PC-9 (cell line): Measurements from ENCODE around the gene GCK. TPM values are rescaled to one million over a fixed set of nuclear protein-coding genes. Genes with fewer than 3 reads are reported as not detected.
A peak's percentile ranks its signal among the peaks of the same experiment; 100 is the strongest.

ENCODE experiments used
- BruUV-seq: library from RNA; stranded (reverse); fragments of 400-500 nt; replicated peaks from 2 replicates; lab custom pipeline; 2021; lab: Mats Ljungman, UMichigan
- CTCF ChIA-PET: fragments of 300-600 bp; sonication (Branson Sonifier 250); formaldehyde crosslinking; loops from one replicate; lab custom pipeline; 2022; ENCODE audit warnings: antibody characterized with exemption; lab: Charles Lee
- POLR2A ChIA-PET: fragments of 300-600 bp; sonication (Branson Sonifier 250); formaldehyde crosslinking; loops from one replicate; lab custom pipeline; 2022; ENCODE audit warnings: antibody characterized with exemption; ENCODE audit not compliant: unreplicated experiment; lab: Charles Lee
- DNase-seq, 2 experiments: peaks; one replicate each; pipeline versions ENCODE4 v3.0.0 to v3.0.0-alpha.2; 2015 to 2022; ENCODE audit warnings: mixed read lengths in 1 of 2
- H2AFZ ChIP-seq: fragments of 200-600 bp; sonication (generic); 2 replicates; pipeline ENCODE4 v1.8.1; 2017; ENCODE audit warnings: antibody characterized with exemption
- H3F3A ChIP-seq: fragments of 200-600 bp; sonication (generic); 2 replicates; pipeline ENCODE4 v1.8.1; 2017; ENCODE audit warnings: antibody characterized with exemption, mild to moderate bottlenecking, low read depth; ENCODE audit not compliant: insufficient read depth
- H3K27ac ChIP-seq: fragments of 200-600 bp; sonication (generic); 2 replicates; pipeline ENCODE4 v1.6.1; 2016; ENCODE audit warnings: mixed run types
- H3K27me3 ChIP-seq: fragments of 200-600 bp; sonication (generic); 2 replicates; pipeline ENCODE4 v1.6.1; 2016; ENCODE audit warnings: low read depth, mixed run types; ENCODE audit not compliant: insufficient read depth
- H3K36me3 ChIP-seq: fragments of 200-600 bp; sonication (generic); 2 replicates; pipeline ENCODE4 v1.6.1; 2016; ENCODE audit warnings: low read depth, mixed run types
- H3K4me1 ChIP-seq: fragments of 200-600 bp; sonication (generic); replicated peaks from 2 replicates; pipeline ENCODE4 v1.6.1; 2016; ENCODE audit warnings: mixed run types; ENCODE audit not compliant: insufficient read depth
- H3K4me2 ChIP-seq: fragments of 200-600 bp; sonication (generic); 2 replicates; pipeline ENCODE4 v1.6.1; 2017; ENCODE audit warnings: mixed run types
- H3K4me3 ChIP-seq: fragments of 200-600 bp; sonication (generic); 2 replicates; pipeline ENCODE4 v1.6.1; 2016; ENCODE audit warnings: mixed run types
- H3K79me2 ChIP-seq: fragments of 200-600 bp; sonication (generic); 2 replicates; pipeline ENCODE4 v1.6.1; 2017; ENCODE audit warnings: low read depth, mixed run types
- H3K9me2 ChIP-seq: fragments of 200-600 bp; sonication (generic); 2 replicates; pipeline ENCODE4 v1.8.1; 2017; ENCODE audit warnings: mild to moderate bottlenecking; ENCODE audit not compliant: insufficient read depth
- H3K9me3 ChIP-seq: fragments of 200-600 bp; sonication (generic); 2 replicates; pipeline ENCODE4 v1.8.1; 2016; ENCODE audit warnings: low read depth; ENCODE audit not compliant: insufficient read depth
- H4K20me1 ChIP-seq: fragments of 200-600 bp; sonication (generic); 2 replicates; pipeline ENCODE4 v1.8.1; 2017; ENCODE audit not compliant: insufficient read depth
- EZH2 ChIP-seq: fragments of 200-600 bp; sonication (generic); IDR thresholded peaks from 2 replicates; pipeline ENCODE4 v1.8.0; 2017; ENCODE audit warnings: antibody characterized with exemption, low read depth
- intact Hi-C: fragments of 100-400 bp; cut with micrococcal nuclease; formaldehyde crosslinking; loops from one replicate; pipeline ENCODE4 v1.10.0; 2022; ENCODE audit not compliant: unreplicated experiment
- total RNA-seq: library from RNA; stranded (reverse); gene quantifications from 2 replicates; pipeline ENCODE4 v1.2.3, GENCODE V29; 2021
- TF ChIP-seq, protein P1 (sequence below): fragments of 200-600 bp; sonication (generic); conservative IDR thresholded peaks from 2 replicates; pipeline ENCODE4 v1.6.1; 2017; ENCODE audit warnings: mixed run types, antibody characterized with exemption, mild to moderate bottlenecking, moderate library complexity

GCK gene
- total RNA-seq, 1 experiment from 2014 or later: not detected

DNA sequence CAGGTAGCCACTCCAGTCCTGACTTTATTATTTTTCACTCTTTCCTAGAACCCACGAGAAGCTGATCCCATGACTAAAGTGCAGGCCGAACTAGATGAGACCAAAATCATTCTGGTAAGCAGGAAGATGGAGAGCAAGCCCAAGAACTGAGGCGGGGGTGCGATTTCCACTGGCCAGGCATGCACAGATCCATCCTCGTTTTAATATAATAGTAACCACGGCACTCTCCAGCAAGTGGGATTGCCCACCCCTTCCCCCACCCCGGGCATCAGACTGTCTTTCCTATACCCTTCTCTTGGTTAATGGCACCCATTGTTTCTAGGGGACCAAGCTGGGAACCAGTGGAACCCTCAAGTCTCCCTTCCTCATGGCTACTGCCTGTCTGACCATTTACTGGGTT, 18.8 kb upstream of the GCK start:
- H3K4me1 ChIP-seq: no peaks in the 10 kb centered on the region
- CTCF ChIA-PET: no interaction called here
- TF ChIP-seq EZH2: no peak

DNA sequence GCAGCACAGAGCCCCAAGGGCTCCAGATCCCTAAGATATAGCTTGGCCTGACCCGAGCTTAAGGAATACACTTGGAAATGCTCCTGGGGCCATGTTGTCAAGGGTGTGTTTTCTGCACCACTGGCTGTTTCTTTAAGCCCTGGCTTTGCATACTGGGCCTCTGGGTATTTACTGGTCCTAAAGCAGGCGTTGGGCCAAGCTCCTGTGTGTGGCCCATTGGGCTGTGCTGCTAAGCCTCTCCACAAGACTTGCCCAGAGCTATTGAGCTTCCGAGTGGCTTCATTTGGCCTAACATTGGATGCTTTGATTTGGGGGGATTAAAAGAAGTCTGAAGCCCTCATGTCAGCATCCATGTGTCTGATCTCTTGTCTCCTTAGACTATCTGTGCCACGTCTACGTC, 16.8 kb upstream of the GCK start:
- peaks cover 9% of the 10 kb centered on the region for H3K4me1 ChIP-seq
- no peaks in the 10 kb centered on the region for H3K9me3 ChIP-seq
- peaks cover 30% of the 10 kb centered on the region for H4K20me1 ChIP-seq
- no peak overlapping the region for H3K4me2 ChIP-seq
- H3F3A ChIP-seq: no peaks in the 10 kb centered on the region
- BruUV-seq: no TSS peak
- intact Hi-C loops: no loop called here
- H2AFZ ChIP-seq: no peak overlapping the region
- TF ChIP-seq EZH2: no peak
- TF ChIP-seq, protein P1, sequence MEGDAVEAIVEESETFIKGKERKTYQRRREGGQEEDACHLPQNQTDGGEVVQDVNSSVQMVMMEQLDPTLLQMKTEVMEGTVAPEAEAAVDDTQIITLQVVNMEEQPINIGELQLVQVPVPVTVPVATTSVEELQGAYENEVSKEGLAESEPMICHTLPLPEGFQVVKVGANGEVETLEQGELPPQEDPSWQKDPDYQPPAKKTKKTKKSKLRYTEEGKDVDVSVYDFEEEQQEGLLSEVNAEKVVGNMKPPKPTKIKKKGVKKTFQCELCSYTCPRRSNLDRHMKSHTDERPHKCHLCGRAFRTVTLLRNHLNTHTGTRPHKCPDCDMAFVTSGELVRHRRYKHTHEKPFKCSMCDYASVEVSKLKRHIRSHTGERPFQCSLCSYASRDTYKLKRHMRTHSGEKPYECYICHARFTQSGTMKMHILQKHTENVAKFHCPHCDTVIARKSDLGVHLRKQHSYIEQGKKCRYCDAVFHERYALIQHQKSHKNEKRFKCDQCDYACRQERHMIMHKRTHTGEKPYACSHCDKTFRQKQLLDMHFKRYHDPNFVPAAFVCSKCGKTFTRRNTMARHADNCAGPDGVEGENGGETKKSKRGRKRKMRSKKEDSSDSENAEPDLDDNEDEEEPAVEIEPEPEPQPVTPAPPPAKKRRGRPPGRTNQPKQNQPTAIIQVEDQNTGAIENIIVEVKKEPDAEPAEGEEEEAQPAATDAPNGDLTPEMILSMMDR: no peak
- peaks cover 61% of the 10 kb centered on the region for H3K36me3 ChIP-seq
- ChIA-PET POLR2A (interaction anchor here (0.6 kb wide), 1 partner anchor 75 kb away, joined by 3 read pairs; no protein-coding TSS in a partner anchor), CTCF (no interaction called here)
- H3K27me3 ChIP-seq: no peaks in the 10 kb centered on the region
- H3K27ac ChIP-seq: no peak overlapping the region
- no peaks in the 10 kb centered on the region for H3K9me2 ChIP-seq
- H3K79me2 ChIP-seq: peaks cover 40% of the 10 kb centered on the region
- no peak for DNase-seq
- H3K4me3 ChIP-seq: no peak overlapping the region

More for the DNA sequence above, 18.8 kb upstream of the GCK start:
- DNase-seq: no peak
- no peaks in the 10 kb centered on the region for H3K27me3 ChIP-seq
- peaks cover 14% of the 10 kb centered on the region for H4K20me1 ChIP-seq
- no peak overlapping the region for H2AFZ ChIP-seq
- H3K79me2 ChIP-seq: peaks cover 19% of the 10 kb centered on the region
- intact Hi-C loops: no loop called here
- peaks cover 69% of the 10 kb centered on the region for H3K36me3 ChIP-seq
- H3K27ac ChIP-seq: no peak overlapping the region
- no peaks in the 10 kb centered on the region for H3F3A ChIP-seq
- POLR2A ChIA-PET: no interaction called here
- BruUV-seq: no TSS peak
- no peaks in the 10 kb centered on the region for H3K9me3 ChIP-seq
- H3K4me3 ChIP-seq: no peak overlapping the region
- H3K4me2 ChIP-seq: no peak overlapping the region
- no peaks in the 10 kb centered on the region for H3K9me2 ChIP-seq

DNA sequence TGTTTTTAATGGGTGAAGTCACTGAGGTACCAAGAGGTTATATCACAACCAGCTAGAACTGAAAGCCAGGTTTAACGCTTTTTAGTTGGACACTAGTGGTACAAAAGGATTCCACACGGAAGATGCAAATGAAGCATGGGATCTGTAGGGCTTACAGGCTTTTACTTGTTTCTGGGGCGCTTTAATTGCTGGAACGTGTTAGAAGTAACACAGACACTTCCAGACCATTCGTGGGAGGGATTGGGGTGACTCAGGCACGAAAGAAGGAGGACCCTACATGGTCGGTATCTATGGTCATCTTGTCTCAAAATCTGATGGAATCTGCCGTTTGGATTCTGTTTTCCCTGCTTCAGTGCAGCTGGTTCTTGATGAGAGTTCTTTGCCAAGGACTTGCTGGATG, 12.6 kb upstream of the GCK start:
- no peaks in the 10 kb centered on the region for H3K9me3 ChIP-seq
- POLR2A ChIA-PET: interaction anchor here (0.6 kb wide), 1 partner anchor 72 kb away, joined by 4 read pairs; no protein-coding TSS in a partner anchor
- no peak for DNase-seq
- H3K9me2 ChIP-seq: no peaks in the 10 kb centered on the region
- 0 out of 2 replicates have a peak overlapping the region, but pooled peaks have one; percentile 85 for H2AFZ ChIP-seq
- H3K36me3 ChIP-seq: peaks cover 25% of the 10 kb centered on the region
- no peak overlapping the region for H3K27ac ChIP-seq
- H3K27me3 ChIP-seq: no peaks in the 10 kb centered on the region
- TF ChIP-seq, protein P1: no peak
- peaks cover 30% of the 10 kb centered on the region for H4K20me1 ChIP-seq
- intact Hi-C loops: loop anchor here (1.0 kb wide), 1 partner anchor 39 kb away; no protein-coding TSS in a partner anchor
- H3K4me3 ChIP-seq: peak overlapping the region; percentile 97
- BruUV-seq: no TSS peak
- CTCF ChIA-PET: interaction anchor here (0.6 to 1.6 kb wide), 3 partner anchors 24 to 163 kb away, joined by 3 to 14 read pairs (median 3); no protein-coding TSS in a partner anchor
- peaks cover 41% of the 10 kb centered on the region for H3K79me2 ChIP-seq
- H3K4me2 ChIP-seq: peak overlapping the region; percentile 94
- no peaks in the 10 kb centered on the region for H3F3A ChIP-seq
- peaks cover 9% of the 10 kb centered on the region for H3K4me1 ChIP-seq
